Measurements from ENCODE around the gene NTM. TPM values are rescaled to one million over a fixed set of nuclear protein-coding genes. Genes with fewer than 3 reads are reported as not detected.

NTM gene
- total RNA-seq, 1 experiment from 2014 or later = not detected

GRCh38 chr11:132234878-132235277 is 864.5 kb downstream of the NTM start:
- Histone ChIP-seq H3K4me1 (ENCODE audit: control insufficient read depth in 1 of 2, insufficient read depth in 2 of 2, low read length in 2 of 2) (no peaks in the 10 kb centered on the region), H3K36me3 (ENCODE audit: control insufficient read depth in 1 of 2, insufficient read depth in 2 of 2, low read length in 2 of 2) (no peaks in the 10 kb centered on the region), H3K4me2 (ENCODE audit: low read length) (no peak overlapping the region), H4K20me1 (ENCODE audit: insufficient read depth) (no peaks in the 10 kb centered on the region), H3K9me2 (ENCODE audit: insufficient read depth) (no peaks in the 10 kb centered on the region), H3K79me2 (ENCODE audit: insufficient read depth, low read length) (no peaks in the 10 kb centered on the region), H3K27me3 (ENCODE audit: insufficient read depth, low read length) (no peaks in the 10 kb centered on the region), H3K9ac (ENCODE audit: low read length) (no peak overlapping the region), H3K9me3 (ENCODE audit: control insufficient read depth in 1 of 2, insufficient read depth in 1 of 2, low read depth in 1 of 2, low read length in 2 of 2) (peaks cover 8 to 44% of the 10 kb centered on the region in 2 experiments; a peak in 2 of 4 replicates), H2AFZ (ENCODE audit: low read depth, low read length, poor library complexity, severe bottlenecking) (no peak overlapping the region), H3K27ac (ENCODE audit: low read depth, low read length) (no peak overlapping the region), H3K4me3 (replicated peaks in 1 of 2; ENCODE audit: low read depth in 1 of 2, low read length in 2 of 2) (no peak overlapping the region)
- intact Hi-C loops (cut with micrococcal nuclease) = no loop called here
- CTCF ChIA-PET = no interaction called here
- BruUV-seq (replicated peaks) = no TSS peak
- TF ChIP-seq YY1 (IDR thresholded peaks at IDR 0.05; ENCODE audit: extremely low read depth, insufficient replicate concordance, low read depth, low read length) (no peak), ZBTB33 (IDR thresholded peaks at IDR 0.05; ENCODE audit: extremely low read depth, insufficient replicate concordance, low read length) (no peak), EZH2 (IDR thresholded peaks at IDR 0.05) (no peak), ZFX (IDR thresholded peaks at IDR 0.05) (no peak), SP1 (IDR thresholded peaks at IDR 0.05; ENCODE audit: low read depth) (no peak)
- DNase-seq (ENCODE audit: low read depth, low spot score) (no peak), ATAC-seq (no peak)
- RAD21 ChIA-PET (ENCODE audit: low non-redundant PET in 1 of 2, low total read pairs in 2 of 2, uncharacterized antibody in 2 of 2, unreplicated experiment in 2 of 2) = no interaction called here
- POLR2A ChIA-PET = no interaction called here

GRCh38 chr11:132237781-132238180 is 867.4 kb downstream of the NTM start:
- ATAC-seq (no peak), DNase-seq (ENCODE audit: low read depth, low spot score) (no peak)
- intact Hi-C loops (cut with micrococcal nuclease) = no loop called here
- Histone ChIP-seq H3K4me1 (ENCODE audit: control insufficient read depth in 1 of 2, insufficient read depth in 2 of 2, low read length in 2 of 2) (no peaks in the 10 kb centered on the region), H3K9me2 (ENCODE audit: insufficient read depth) (no peaks in the 10 kb centered on the region), H3K4me3 (replicated peaks in 1 of 2; ENCODE audit: low read depth in 1 of 2, low read length in 2 of 2) (no peak overlapping the region), H3K9me3 (ENCODE audit: control insufficient read depth in 1 of 2, insufficient read depth in 1 of 2, low read depth in 1 of 2, low read length in 2 of 2) (peaks cover 8 to 55% of the 10 kb centered on the region in 2 experiments; a peak in 2 of 4 replicates), H2AFZ (ENCODE audit: low read depth, low read length, poor library complexity, severe bottlenecking) (no peak overlapping the region), H4K20me1 (ENCODE audit: insufficient read depth) (no peaks in the 10 kb centered on the region), H3K27me3 (ENCODE audit: insufficient read depth, low read length) (no peaks in the 10 kb centered on the region), H3K9ac (ENCODE audit: low read length) (no peak overlapping the region), H3K36me3 (ENCODE audit: control insufficient read depth in 1 of 2, insufficient read depth in 2 of 2, low read length in 2 of 2) (no peaks in the 10 kb centered on the region), H3K79me2 (ENCODE audit: insufficient read depth, low read length) (no peaks in the 10 kb centered on the region), H3K27ac (ENCODE audit: low read depth, low read length) (no peak overlapping the region), H3K4me2 (ENCODE audit: low read length) (no peak overlapping the region)
- TF ChIP-seq SRF (IDR thresholded peaks at IDR 0.05; ENCODE audit: low read depth) (no peak), ATF3 (IDR thresholded peaks at IDR 0.05) (no peak), SP1 (IDR thresholded peaks at IDR 0.05; ENCODE audit: low read depth) (no peak), JUND (IDR thresholded peaks at IDR 0.05) (no peak), ZFX (IDR thresholded peaks at IDR 0.05) (no peak), ELF1 (IDR thresholded peaks at IDR 0.05; ENCODE audit: borderline replicate concordance, low read depth) (no peak), FOSL1 (IDR thresholded peaks at IDR 0.05; ENCODE audit: low read depth) (no peak), POLR2A (IDR thresholded peaks at IDR 0.05; ENCODE audit: borderline replicate concordance, extremely low read depth, insufficient read depth, insufficient read length) (no peak), EGR1 (IDR thresholded peaks at IDR 0.05; ENCODE audit: low read depth) (no peak)
- ChIA-PET RAD21 (ENCODE audit: low non-redundant PET in 1 of 2, low total read pairs in 2 of 2, uncharacterized antibody in 2 of 2, unreplicated experiment in 2 of 2) (no interaction called here), POLR2A (no interaction called here), CTCF (no interaction called here)
- BruUV-seq (replicated peaks) = no TSS peak

Data from HCT116 (cell line).